T-helper 1 cell (primary cell): Measurements from ENCODE around the gene SFTPD.

Experiments
- DNase-seq, 5 donors: peaks; one replicate each; pipeline ENCODE4 v3.0.0-alpha.2; 2012 to 2020

SFTPD gene

GRCh38 chr10:79944428-79945395, 4.2 kb downstream of the SFTPD start:
- no peak for DNase-seq

DNA sequence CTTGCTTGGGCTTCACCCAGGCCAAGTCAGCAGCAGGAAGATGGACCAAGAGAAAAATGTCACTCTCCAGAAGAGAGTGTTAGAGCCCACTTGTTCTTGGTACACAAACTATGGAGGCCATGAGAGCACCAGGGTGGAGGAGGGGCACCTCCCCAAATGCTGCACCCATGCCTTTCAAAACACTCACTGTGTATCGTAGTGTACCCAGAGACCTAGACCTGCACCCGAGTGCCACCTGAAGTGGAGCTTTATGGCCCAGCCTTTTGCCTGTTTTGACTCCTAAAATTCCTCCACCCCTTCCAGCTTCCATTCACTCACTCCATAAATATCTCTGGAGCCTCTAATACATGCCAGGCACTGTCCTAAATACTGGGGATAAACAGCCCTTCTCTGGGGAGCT, 5.0 kb downstream of the SFTPD start:
- no peak for DNase-seq

GRCh38 chr10:79942261-79943185, 6.4 kb downstream of the SFTPD start:
- no peak for DNase-seq

DNA sequence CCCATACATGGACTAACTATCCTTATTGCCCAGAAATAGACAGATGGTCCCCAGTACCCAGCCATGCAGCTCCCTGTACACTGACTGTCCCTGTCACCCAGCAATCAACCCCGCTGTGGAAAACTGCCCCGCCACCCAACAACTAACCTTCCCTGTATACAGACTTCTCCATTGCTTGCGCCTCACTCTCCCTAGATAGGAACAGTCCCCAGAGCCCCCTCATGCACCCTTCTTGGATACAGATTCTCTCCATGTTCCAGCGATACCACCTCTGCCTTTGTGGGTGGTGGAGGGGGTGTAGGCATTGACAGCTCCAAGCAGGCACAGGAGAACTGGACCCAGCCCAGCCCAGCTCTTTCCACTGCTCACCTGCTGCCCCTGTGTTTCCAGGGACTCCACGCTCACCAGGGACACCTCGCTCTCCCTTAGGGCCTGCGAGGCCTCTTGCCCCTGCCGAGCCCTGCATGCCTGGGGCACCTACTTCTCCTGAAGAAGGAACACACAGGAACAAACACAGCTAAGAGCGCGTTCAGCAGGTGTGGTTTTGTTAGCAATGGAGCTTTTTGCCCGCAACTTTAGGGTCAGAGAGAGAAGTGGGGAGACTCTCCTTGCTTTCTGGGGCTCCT, 7.2 kb downstream of the SFTPD start:
- no peak for DNase-seq

DNA sequence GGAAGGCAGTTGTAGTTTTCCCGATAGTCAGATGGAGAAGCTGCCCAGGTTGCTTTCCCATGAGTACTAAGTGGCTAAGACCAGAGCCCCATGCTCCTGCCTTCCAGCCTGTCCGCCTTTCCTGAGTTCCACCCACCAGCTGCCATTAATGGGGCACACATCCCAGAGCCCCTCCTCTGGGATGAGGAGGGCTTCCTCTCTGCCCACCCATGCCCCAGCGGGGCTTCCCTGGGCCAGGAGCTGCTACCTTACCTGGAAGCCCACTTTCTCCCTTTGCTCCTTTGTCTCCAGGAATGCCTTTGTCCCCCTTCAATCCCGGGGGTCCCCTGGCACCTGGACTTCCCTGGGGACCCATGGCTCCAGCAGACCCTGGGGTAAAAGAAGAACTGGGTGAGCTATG, 7.8 kb downstream of the SFTPD start:
- no peak for DNase-seq

- DNase-seq = no peak
Measured at GRCh38 chr10:79940431-79940830, 8.5 kb downstream of the SFTPD start.

DNA sequence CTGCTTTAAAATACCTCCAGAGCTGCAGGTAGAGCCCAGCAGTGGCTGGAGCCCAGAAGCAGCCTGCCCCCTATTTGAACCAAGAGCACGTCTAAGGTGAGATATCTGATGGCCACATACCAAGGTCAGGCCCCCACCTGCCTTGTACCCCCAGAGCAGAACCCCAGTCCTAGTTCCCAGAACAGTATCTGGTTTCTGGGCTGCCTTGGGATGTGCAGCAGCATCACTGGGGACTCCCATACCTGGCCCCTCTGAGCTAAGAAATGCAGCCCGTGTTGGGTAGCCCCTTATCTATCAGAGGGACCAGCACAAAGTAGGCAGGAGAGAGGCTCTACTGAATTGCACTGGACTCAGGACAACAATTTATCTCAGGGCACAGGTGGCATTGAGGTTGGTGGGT, 8.9 kb downstream of the SFTPD start:
- no peak for DNase-seq

DNA sequence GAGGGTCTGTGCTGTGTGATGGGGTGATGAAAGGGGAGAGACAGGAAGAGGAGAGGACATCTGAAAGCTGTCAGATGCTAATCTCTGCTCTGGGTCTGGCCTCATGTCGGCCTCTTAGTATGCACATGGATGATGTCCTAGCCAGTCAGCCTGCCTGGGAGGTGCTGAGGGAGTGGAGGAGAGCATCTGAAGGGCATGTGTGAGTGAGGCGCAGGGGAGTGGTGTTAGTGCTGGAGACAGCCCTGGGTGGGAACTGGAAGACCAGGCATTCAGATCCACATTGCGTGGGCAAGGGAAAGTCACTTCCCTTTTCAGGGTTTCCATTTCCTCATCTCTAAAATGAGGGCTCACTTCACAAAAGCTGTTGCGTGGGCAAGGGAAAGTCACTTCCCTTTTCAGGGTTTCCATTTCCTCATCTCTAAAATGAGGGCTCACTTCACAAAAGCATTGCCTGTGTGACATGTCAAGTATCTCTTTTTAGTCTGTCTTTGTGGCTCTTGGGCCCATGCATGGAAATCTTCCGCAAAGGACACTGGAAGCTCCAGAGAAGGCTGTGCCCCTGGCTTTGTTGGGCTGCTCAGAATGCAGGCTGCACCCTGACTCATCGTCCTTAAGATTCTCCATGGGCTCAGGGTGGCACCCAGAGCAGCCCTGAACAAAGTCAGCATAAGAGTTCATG, 10.0 kb downstream of the SFTPD start:
- DNase-seq = no peak

DNA sequence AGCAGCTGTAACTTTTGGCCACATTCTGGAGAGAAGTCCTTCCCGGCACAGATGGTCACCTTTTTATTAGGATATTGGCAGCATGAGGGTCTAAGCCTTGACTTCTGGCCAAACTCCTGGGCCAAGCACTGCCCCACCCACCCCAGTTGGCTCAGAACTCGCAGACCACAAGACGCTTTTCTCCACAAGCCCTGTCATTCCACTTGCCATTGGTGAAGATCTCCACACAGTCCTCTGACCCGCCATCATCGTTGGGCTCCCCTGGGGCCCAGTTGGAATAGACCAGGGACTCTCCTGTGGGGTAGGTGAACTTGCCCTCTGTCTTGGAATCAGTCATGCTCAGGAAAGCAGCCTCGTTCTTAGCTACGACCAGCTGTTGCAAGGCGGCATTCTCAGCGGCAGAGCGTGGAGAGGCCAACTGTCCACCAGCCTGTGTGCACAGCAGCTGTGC, 11.2 kb downstream of the SFTPD start:
- DNase-seq = no peak

DNA sequence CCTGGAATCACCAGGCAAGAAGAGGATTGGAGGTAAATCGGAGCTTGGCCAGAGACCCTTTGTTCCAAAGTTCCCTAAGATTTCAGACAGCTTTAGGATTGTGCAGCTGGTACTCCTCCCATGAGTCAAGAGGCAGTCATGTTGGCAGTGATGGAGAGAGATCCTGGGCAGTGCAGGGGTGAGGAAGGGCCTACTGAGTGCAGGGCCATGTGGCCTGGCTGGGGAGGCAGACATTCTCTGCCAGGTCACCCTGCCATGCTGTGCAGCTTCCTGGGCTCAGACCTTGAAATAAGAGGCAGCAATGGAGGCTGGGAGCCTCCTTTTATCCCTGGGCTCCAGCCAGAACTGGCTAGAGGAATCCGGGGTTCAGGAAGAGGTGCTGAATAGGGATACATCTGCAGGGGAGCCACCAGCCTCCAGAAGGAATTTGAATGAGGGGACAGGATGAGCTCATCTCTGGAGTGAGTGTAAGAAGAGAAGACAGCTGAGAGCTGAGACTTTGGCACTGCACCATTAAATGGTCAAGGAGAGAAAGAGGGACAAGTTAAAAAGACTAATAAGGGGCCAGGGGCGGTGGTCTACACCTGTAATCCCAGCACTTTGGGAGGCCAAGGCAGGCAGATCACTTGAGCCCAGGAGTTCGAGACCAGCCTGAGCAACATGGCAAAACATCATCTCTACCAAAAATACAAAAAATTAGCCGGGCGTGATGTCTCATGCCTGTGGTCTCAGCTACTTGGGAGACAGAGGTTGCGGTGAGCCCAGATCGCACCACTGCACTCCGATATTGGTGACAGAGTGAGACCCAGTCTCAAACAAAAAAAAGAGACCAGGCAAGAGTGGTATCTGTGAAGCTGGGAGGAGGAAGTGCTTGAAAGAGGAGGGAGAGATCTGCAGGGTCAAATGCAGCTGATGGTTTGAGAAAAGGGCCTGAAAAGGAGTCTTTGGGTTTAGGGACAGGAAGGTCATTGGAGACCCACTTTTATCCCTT, 12.0 kb downstream of the SFTPD start:
- no peak for DNase-seq

DNA sequence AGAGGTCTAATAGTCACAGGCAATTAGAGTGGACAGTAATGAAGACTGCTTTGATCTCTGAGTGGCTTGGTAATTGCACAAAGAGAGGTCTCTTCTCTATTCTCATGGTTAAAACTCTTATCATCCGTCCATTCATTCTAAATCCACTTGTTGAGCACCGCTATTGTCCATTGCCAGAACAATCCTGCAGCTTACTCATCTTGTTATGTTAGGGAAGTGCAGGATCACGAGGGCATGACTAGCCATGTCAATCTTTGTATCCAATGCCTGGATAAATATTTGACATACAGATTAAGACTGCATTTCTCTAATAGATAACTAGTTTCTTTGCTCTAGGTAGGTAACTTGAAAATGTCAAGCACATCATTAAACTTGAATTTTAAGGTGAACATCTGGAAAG, 14.9 kb downstream of the SFTPD start:
- no peak for DNase-seq

DNA sequence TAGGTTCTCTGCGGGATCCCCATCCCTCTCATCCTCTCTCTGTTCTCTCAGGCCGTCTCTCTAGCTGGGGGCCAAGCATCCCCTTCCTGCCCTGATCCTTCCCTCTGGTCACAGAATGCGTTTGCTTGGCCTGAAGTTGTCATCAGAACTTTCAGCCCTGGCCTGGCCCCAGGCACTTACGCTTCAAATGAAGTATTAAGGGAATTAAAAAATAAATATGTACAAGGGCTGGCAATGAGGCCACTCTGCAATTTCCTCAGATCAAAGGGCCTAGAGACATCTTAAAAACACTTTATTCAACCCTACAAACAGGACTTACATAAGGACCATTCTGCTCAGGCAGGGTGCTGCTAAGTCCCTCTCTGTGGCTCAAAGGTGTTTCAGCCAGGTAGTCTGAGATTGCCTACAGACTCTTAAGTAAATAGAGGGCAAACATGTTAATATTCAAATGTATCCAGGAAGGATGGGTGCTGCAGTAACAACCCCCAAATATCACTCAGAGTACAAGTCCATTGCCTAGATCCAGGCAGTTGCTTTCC, 16.0 kb downstream of the SFTPD start:
- DNase-seq = no peak

DNA sequence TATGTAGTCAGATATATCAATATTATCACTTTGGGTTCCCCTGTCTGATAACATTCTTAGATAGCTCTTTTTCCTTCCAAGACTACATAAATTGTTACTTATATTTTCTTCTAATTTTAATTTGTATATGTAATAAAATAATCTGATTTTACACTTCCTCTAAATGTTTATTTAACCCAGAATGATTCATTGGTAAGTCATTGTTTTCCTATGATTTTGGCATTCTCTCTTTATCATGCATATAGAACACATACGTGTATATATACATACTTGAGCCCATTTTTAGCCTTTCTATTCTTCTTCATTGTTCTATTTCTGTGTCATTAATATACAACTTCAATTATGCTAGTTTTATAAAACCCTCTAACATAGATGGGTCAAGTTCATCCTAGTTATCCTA, 16.6 kb downstream of the SFTPD start:
- DNase-seq = no peak

GRCh38 chr10:79930751-79931150, 18.2 kb downstream of the SFTPD start:
- no peak for DNase-seq

GRCh38 chr10:79930267-79930666, 18.6 kb downstream of the SFTPD start:
- no peak for DNase-seq

DNA sequence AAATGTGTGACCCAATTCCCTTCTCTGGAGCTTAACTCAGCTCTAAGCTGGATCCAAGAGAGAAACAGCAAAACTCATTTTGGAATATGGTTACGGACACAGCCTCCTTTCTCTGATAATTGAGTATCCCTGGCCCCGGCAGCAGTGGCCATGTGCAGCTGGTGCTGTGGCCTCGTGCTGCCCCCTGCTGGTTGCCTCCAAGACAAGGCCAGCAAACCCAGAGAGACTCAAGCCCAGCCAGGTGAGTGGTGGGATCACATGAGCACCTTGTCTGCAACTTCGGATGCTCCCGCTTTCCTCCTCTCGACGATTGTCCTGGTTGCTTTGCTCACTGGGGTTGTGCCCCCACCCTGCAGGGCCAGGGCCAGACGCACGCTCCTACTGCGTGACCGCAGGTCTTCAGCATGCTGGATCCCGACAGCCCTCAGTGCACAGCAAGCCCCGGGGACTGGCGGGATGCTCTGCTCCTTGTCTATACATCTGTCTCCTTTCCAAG, 19.4 kb downstream of the SFTPD start:
- DNase-seq = peak; percentile 49 to 70 (median 65)

DNA sequence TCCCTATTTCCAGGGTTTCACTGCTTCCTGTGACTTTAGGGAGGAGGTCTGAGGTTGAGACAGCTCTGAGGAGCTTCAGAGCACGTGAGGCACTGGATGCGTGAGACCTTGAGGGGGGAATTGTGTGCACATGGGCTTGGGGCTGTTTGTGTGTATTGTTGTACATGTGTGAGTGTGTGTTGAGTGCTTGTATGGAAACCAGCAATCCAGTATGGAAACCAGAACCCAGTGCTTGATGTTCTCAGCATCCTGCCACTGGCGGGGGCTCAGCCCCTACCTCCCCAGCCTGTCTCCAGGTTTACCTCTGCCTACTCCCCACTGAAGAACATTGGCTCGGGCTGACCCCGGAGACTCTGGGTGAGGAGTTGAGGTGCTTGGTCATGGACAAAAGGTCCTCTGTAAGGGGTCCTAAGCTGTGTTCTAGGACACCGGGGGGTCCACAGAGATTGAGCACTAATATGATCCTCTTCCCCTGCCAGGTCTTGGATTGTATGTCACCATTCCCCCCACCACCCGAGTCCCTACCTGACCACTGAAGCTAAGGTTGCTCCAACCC, 20.8 kb downstream of the SFTPD start:
- DNase-seq = no peak

GRCh38 chr10:79927111-79927828, 21.6 kb downstream of the SFTPD start:
- no peak for DNase-seq

DNA sequence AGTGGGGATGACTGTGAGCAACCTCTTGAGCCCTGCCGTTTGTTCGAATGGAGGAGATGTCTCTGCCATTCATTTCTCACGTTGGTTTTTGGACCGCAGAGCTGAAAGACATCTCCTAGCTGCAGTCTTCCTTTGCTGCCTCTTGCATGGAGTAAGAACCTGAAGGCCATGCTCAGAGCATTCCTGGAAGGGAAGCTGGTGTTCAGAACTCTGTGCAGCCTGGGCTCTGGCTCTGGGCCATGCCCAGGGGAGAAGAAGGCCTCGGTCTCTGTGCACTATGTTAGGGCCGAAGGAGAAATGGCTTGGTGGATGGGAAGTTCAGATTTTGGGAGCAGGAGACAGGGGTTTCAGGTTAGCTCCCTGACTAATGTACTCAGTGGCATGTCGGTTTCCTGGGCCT, 22.9 kb downstream of the SFTPD start:
- no peak for DNase-seq

DNA sequence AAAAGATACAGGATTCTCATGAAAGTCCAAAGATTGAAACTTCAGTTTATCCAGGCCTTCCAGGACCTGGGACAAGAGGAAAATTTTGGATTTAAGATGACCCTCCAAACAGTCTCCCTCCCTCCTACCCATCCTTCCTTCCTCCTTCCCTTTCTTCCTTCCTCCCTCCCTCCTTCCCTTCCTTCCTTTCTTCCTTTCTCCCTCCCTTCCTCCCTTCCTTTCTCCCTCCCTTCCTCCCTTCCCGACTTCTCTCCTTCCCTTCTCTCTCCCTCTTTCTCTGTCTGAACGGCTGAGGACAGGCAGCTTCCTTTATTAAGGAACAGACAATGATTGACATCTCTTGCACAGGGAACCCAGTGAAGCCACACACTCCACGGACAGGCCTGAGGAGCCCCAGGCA, 23.3 kb downstream of the SFTPD start:
- no peak for DNase-seq
